DOHH2 (cell line): ENCODE data around the gene KPNB1.

Source experiments
- H3F3A ChIP-seq: fragments of 200-600 bp; sonication (generic), shearing (Covaris generic); 2 replicates; pipeline ENCODE4 v1.6.0; 2016; ENCODE audit warnings: antibody characterized with exemption, mild to moderate bottlenecking; ENCODE audit not compliant: control insufficient read depth, insufficient read depth
- H3K27ac ChIP-seq: fragments of 200-600 bp; sonication (generic); 2 replicates; pipeline ENCODE4 v1.5.1; 2014; ENCODE audit warnings: low read depth, mild to moderate bottlenecking, low read length, moderate library complexity
- H3K27me3 ChIP-seq: fragments of 200-600 bp; sonication (generic); 2 replicates; pipeline ENCODE4 v1.6.1; 2014; ENCODE audit warnings: mild to moderate bottlenecking, low read length, mixed read lengths; ENCODE audit not compliant: control insufficient read depth
- H3K36me3 ChIP-seq: fragments of 200-600 bp; sonication (generic); 2 replicates; pipeline ENCODE4 v1.6.1; 2014; ENCODE audit warnings: mild to moderate bottlenecking, low read length, moderate library complexity, mixed read lengths; ENCODE audit not compliant: control insufficient read depth
- H3K4me1 ChIP-seq: fragments of 200-600 bp; sonication (generic); 2 replicates; pipeline ENCODE4 v1.6.1; 2014; ENCODE audit warnings: mild to moderate bottlenecking, low read length, mixed read lengths; ENCODE audit not compliant: control insufficient read depth
- H3K4me2 ChIP-seq: fragments of 200-600 bp; sonication (generic); 2 replicates; pipeline ENCODE4 v1.6.0; 2014; ENCODE audit warnings: mild to moderate bottlenecking, low read length, moderate library complexity
- H3K4me3 ChIP-seq: fragments of 200-600 bp; sonication (generic); 2 replicates; pipeline ENCODE4 v1.5.1; 2014; ENCODE audit warnings: mild to moderate bottlenecking, low read length, mixed read lengths
- H3K79me2 ChIP-seq: fragments of 200-600 bp; sonication (generic); 2 replicates; pipeline ENCODE4 v1.6.1; 2014; ENCODE audit warnings: mild to moderate bottlenecking, low read length, mixed read lengths; ENCODE audit not compliant: control insufficient read depth
- H3K9me2 ChIP-seq: fragments of 200-600 bp; sonication (generic); replicated peaks from 2 replicates; pipeline ENCODE4 v1.6.1; 2014; ENCODE audit warnings: mild to moderate bottlenecking, low read length, mixed read lengths; ENCODE audit not compliant: control insufficient read depth
- H3K9me3 ChIP-seq: fragments of 200-600 bp; sonication (generic); 2 replicates; pipeline ENCODE4 v1.6.1; 2014; ENCODE audit warnings: antibody characterized with exemption, low read length, mixed read lengths; ENCODE audit not compliant: control insufficient read depth, insufficient read depth
- H4K20me1 ChIP-seq: fragments of 200-600 bp; sonication (generic); 2 replicates; pipeline ENCODE4 v1.6.0; 2014; ENCODE audit warnings: low read depth, mild to moderate bottlenecking, antibody characterized with exemption, low read length, moderate library complexity; ENCODE audit not compliant: control insufficient read depth, insufficient read depth
- EZH2phosphoT487 ChIP-seq: fragments of 200-600 bp; sonication (generic); IDR thresholded peaks from 2 replicates; pipeline ENCODE4 v1.6.1; 2017; ENCODE audit warnings: borderline replicate concordance, mild to moderate bottlenecking, antibody characterized with exemption, low read length, moderate library complexity, mixed read lengths
- TF ChIP-seq, protein P1 (sequence below): fragments of 200-600 bp; sonication (generic); IDR thresholded peaks from one replicate; pipeline ENCODE4 v1.5.1; 2014; ENCODE audit warnings: antibody characterized with exemption, mild to moderate bottlenecking, low read depth, low read length; ENCODE audit not compliant: poor library complexity, severe bottlenecking

KPNB1 gene

DNA sequence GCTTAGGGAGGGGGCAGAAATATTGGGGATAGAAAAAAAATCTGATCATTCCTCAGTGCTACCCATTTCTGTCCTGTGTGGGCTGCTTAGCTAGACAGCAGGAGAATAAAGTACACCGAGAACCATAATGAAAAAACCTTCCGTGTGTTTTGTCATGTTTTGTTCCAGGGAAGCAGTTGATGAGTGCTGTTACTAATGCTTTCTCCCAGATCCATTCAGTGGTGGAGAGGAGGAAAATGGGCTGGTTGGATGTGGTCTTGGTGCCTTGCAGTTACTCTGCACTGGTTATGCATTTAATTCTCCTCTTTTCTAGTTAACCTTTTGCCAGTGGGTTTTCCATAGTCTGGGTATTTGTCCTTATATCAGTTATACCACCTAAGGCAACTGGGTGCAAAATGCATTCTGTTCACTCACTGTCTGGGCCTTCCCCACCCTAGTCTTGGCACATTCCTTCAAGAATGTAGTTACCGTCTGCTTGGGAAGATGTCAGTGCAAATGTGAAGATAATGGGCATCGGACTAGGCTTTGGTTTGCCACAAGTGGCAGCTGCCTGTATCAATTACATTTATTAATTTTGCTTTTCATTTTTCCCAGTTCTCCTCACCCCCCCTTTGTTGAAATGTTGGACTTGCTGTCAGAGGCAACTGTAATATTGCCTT lies 34.9 kb downstream of the KPNB1 start:
- no peaks in the 10 kb centered on the region for H3K9me2 ChIP-seq
- no peak overlapping the region for H3K27ac ChIP-seq
- H4K20me1 ChIP-seq = peaks cover 6% of the 10 kb centered on the region; the same call in 1 of the 2 replicates
- no peaks in the 10 kb centered on the region for H3K4me1 ChIP-seq
- H3K9me3 ChIP-seq = no peaks in the 10 kb centered on the region
- H3K4me2 ChIP-seq = no peak overlapping the region
- peaks cover 63% of the 10 kb centered on the region for H3F3A ChIP-seq
- TF ChIP-seq EZH2phosphoT487 = no peak
- TF ChIP-seq, protein P1, sequence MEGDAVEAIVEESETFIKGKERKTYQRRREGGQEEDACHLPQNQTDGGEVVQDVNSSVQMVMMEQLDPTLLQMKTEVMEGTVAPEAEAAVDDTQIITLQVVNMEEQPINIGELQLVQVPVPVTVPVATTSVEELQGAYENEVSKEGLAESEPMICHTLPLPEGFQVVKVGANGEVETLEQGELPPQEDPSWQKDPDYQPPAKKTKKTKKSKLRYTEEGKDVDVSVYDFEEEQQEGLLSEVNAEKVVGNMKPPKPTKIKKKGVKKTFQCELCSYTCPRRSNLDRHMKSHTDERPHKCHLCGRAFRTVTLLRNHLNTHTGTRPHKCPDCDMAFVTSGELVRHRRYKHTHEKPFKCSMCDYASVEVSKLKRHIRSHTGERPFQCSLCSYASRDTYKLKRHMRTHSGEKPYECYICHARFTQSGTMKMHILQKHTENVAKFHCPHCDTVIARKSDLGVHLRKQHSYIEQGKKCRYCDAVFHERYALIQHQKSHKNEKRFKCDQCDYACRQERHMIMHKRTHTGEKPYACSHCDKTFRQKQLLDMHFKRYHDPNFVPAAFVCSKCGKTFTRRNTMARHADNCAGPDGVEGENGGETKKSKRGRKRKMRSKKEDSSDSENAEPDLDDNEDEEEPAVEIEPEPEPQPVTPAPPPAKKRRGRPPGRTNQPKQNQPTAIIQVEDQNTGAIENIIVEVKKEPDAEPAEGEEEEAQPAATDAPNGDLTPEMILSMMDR = no peak
- H3K79me2 ChIP-seq = no peaks in the 10 kb centered on the region
- peaks cover 64% of the 10 kb centered on the region for H3K36me3 ChIP-seq
- no peaks in the 10 kb centered on the region for H3K27me3 ChIP-seq
- H3K4me3 ChIP-seq = no peak overlapping the region

DNA sequence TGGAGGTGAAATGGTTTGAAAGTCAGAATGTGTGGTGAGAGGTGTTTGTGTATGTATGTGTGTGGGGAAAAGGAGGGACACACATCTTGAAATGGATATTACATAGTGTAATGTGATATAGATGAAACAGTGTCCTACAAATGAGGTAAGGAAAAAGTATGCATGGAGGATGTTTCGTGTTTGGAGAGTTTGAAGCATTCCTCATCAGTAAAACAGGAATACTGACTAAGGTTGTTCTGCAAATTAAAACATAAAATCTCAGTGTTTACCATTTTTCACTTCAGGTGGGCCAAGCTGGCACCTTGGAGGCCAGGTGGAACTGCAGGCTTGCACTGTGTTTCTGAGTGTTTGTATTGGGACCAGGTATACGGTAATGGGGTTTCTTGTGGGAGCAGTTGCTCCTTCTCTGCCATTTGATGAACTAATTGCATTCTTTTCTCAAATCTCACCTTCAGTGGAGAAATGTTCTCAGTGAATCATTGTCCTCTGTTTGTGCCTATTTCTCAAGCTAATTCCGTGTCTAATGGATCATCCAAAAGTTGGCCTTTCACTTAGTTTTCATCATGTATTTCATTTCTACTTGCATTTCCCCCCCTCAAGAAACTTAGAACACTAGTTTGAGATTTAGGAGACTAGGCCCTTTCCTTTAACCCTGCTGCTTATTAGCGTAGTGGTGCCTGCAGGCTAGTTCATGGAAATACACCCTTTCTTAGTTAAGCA lies 36.0 kb downstream of the KPNB1 start:
- H3K4me1 ChIP-seq = no peaks in the 10 kb centered on the region
- no peak overlapping the region for H3K4me3 ChIP-seq
- H3K79me2 ChIP-seq = no peaks in the 10 kb centered on the region
- H3K4me2 ChIP-seq = no peak overlapping the region
- H3K27me3 ChIP-seq = no peaks in the 10 kb centered on the region
- H3K9me3 ChIP-seq = no peaks in the 10 kb centered on the region
- TF ChIP-seq, protein P1 = no peak
- TF ChIP-seq EZH2phosphoT487 = no peak
- H3K27ac ChIP-seq = no peak overlapping the region
- peaks cover 56% of the 10 kb centered on the region for H3F3A ChIP-seq
- H4K20me1 ChIP-seq = no peaks in the 10 kb centered on the region
- no peaks in the 10 kb centered on the region for H3K9me2 ChIP-seq
- H3K36me3 ChIP-seq = peaks cover 53% of the 10 kb centered on the region

- Histone ChIP-seq H3K9me2 (no peaks in the 10 kb centered on the region), H3K27me3 (no peaks in the 10 kb centered on the region), H3K36me3 (peaks cover 49% of the 10 kb centered on the region), H3K27ac (no peak overlapping the region), H3K4me2 (no peak overlapping the region), H3K4me3 (no peak overlapping the region), H3K79me2 (no peaks in the 10 kb centered on the region), H3K4me1 (no peaks in the 10 kb centered on the region), H4K20me1 (no peaks in the 10 kb centered on the region), H3K9me3 (no peaks in the 10 kb centered on the region), H3F3A (peaks cover 54% of the 10 kb centered on the region)
- no peak for TF ChIP-seq EZH2phosphoT487
- TF ChIP-seq, protein P1 = no peak
Measured at GRCh38 chr17:47686276-47686635, 36.5 kb downstream of the KPNB1 start.
